Effector CD4-positive, alpha-beta T cell (primary cell): Measurements from ENCODE around the gene NFAT5.
"Not testable (repeated sequence)": the region's sequence is repeated elsewhere in the genome, so short reads cannot be mapped to it uniquely, and the experiment has no call there.

Experiments
- DNase-seq: peaks from one replicate; pipeline ENCODE4 v3.0.0-alpha.2; 2020

Gene NFAT5

GRCh38 chr16:69711115-69711740, 145.5 kb downstream of the NFAT5 start:
- no peak for DNase-seq

- DNase-seq, result no peak
Measured at GRCh38 chr16:69712277-69712676, 146.5 kb downstream of the NFAT5 start.

DNA sequence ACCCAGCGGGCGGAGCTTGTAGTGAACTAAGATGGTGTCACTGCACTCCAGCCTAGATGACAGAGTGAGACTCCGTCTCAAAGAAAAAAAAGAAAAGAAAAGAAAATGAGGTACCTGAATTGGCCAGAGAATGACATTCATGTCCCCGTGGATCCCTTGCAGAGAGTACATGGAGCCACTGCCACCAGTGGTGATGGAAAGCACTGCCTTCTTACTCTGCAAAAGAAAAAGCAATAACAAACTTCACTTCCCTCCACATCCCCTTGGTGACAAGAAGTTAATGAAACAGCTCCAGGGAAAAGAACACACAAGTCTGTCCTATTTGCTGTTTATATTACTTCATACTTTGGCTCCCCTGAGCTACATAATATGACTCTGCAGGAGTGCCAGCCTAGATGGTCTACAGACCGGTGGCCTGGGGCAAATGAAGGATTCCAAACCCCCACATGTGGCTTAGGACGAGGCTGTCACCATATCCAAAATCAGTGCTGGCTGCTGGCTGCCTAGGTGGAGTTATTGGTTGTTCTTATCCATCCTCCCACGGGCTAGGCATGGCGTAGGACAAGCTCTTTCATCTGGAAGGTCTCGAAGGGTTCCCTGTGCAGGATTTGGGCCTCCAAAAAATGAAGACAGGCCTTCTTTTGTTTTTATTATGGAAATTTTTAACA, 147.3 kb downstream of the NFAT5 start:
- DNase-seq, result no peak

GRCh38 chr16:69717066-69717465, 151.3 kb downstream of the NFAT5 start:
- no peak for DNase-seq

GRCh38 chr16:69718111-69718764, 152.5 kb downstream of the NFAT5 start:
- DNase-seq, result no peak

DNA sequence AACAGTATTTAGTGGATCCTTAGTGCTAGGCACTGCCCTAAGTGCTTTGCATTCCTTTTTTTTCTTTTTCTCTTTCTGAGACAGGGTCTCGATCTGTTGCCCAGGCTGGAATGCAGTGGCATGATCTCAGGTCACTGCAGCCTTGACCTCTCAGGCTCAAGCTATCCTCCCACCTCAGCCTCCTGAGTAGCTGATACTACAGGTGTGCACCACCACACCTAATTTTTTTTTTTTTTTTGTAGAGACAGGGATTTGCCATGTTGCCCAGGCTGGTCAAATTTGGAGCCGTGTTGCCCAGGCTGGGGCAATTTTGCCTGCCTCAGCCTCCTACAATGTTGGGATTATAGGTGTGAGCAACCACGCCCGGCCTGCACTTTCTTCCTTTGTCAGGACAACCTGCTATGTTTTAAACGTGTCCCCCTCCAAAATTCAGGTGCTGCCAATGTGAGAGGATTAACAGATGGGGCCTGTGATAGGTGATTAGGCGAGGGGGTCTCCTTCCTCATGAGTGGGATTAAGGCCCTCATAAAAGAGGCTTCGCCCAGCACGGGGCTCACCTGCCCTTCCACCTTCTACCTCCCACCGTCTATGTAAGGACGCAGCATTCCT, 155.2 kb downstream of the NFAT5 start:
- no peak for DNase-seq

GRCh38 chr16:69721441-69721957, 155.7 kb downstream of the NFAT5 start:
- no peak for DNase-seq

- DNase-seq, result no peak
Measured at GRCh38 chr16:69724414-69724873, 158.7 kb downstream of the NFAT5 start.

GRCh38 chr16:69724981-69725479, 159.3 kb downstream of the NFAT5 start:
- no peak for DNase-seq

DNA sequence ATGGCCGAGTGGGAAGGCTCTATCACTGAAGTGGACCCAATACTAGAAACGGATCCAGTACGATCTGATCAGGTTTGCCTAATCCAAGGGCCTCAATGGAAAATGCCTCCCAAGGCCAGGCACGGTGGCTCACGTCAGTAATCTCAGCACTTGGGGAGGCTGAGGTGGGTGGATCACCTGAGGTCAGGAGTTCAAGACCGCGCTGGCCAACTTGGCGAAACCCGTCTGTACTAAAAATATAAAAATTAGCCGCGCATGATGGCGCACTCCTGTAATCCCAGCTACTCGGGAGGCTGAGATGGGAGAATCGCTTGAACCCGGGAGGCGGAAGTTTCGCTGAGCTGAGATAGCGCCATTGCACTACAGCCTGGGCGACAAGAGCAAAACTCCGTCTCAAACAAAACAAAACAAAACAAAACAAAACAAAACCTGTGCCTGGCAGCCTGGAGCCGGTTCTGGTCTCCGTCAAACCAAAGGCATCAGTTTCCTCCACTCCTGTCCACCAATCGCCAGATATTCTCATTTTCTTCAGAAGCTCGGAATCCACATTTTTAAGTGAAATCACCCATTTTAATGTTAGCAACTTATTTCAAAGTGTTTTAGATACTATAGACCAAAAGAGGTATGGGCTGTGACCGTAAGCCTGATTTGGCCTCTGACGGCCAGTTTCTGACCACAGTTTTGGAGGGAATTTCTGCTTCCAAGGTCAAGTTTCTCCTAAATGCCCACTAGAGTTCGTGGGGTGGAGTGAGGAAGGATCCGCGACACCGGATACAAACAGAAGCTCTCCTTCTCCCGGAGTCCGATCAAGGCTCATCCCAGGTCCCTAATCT, 159.9 kb downstream of the NFAT5 start:
- no peak for DNase-seq

DNA sequence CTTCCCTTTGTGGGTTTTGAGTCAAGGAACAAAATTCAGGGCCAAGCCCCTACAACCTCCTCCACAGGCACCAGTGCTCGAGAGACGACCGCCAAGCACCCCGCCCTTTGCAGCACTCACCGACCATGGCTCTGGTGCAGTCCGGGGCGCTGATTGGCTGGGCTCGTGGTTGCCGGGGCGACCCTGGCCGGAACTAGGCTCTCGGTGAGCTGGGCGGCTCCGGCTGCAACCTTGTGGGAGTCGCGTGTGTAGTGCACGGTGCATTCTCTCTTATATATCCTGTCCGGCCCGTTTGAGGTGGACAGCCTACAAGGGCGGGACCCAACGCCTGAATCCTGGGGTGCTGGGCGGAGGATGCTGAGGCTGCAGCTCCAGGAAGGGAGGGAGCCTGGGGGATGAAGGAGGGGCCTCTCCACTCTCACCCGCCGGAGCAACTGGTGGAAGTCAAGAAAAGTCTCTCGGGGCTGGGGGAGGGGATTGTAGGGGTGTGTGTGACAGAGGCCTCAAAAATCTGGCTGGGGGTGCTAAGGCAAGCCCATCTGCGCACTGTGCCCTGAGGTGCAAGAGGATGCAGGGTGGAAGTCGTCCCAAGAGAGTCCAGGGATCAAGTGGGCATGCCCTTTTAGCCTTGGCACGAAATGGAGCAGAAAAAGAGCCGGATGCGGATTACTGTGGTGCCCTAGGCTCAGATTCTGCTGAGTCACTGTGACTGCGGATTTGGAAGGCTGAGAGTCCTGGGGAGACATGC, 160.7 kb downstream of the NFAT5 start, which contains the start of gene NQO1:
TSS of gene NQO1 (minus strand) at position 248 of the 748 bp plus-strand sequence. CDS start at position 127, 121 bp downstream.
- peak; percentile 73 for DNase-seq

- DNase-seq, result no peak
Measured at GRCh38 chr16:69727916-69728270, 162.1 kb downstream of the NFAT5 start.

GRCh38 chr16:69729030-69729429, 163.3 kb downstream of the NFAT5 start:
- DNase-seq, result not testable (repeated sequence)

DNA sequence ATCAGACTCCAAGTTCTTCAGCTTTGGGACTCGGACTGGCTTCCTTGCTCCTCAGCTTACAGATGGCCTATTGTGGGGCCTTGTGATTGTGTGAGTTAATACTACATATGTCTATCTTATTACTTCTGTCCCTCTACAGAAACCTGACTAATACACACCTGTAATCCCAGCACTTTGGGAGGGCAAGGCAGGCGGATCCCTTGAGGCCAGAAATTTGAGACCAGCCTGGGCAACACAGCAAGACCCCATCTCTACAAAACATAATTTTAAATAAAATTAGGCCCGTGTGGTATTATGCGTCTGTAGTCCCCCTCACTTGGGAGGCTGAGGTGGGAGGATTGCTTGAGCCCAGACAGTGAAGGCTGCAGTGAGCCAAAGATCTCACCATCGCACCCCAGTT, 165.5 kb downstream of the NFAT5 start:
- not testable (repeated sequence) for DNase-seq

GRCh38 chr16:69732101-69732500, 166.3 kb downstream of the NFAT5 start:
- no peak for DNase-seq

DNA sequence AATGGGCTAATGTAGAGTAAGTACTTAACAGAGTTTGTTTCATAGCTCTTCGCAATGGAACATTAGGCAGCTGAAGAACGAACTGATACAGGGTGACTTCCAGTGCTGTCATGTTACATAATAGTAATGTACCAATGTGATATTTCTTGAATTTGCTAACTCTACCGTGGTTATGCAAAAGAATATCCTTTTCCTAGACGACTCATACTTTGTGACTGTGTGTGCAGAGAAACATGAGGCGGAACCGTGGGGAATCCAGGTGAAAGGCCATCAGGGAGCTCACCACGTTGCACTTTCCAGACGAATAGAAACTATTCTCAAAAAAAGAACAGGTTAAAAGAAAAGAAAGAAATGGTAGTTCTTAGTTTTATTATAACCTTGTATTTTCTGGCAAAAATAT, 175.8 kb downstream of the NFAT5 start:
- no peak for DNase-seq

- no peak for DNase-seq
Measured at GRCh38 chr16:69741951-69742904, 176.5 kb downstream of the NFAT5 start.

GRCh38 chr16:69744363-69745231, 178.8 kb downstream of the NFAT5 start:
- DNase-seq, result no peak

- DNase-seq, result no peak
Measured at GRCh38 chr16:69745232-69745612, 179.5 kb downstream of the NFAT5 start.
